ENCODE data around the gene CSF1R. TPM values are rescaled to one million over a fixed set of nuclear protein-coding genes. Genes with fewer than 3 reads are reported as not detected.

CSF1R gene
- total RNA-seq, 2 experiments from 2014 or later = 0.25 TPM; not detected in 1

DNA sequence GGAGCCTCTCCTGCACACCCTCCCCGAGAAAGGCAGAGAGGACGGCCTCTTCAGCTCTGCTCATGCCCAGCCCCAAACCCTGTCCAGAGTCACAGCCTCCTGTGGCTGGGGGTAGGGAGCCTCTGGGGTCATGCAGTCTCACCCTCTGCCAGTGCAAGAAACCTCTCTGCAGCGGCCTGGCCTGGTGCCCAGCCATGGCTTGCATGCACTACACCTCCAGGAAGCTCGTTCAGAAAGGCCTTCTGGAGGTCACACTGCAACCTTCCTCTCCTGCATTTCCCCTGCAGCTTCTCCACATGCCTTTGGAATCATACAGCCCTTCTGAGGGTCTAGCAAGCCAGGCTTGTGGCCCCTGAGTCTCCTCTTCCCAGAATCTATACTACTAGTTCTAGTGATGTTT is 17.9 kb downstream of the CSF1R start:
- Mint-ChIP-seq H3K27me3 (peaks cover under 1% of the 10 kb centered on the region), H3K4me3 (no peak overlapping the region), H3K9me3 (no peaks in the 10 kb centered on the region), H3K36me3 (ENCODE audit: low read depth) (peaks cover 2% of the 10 kb centered on the region), H3K27ac (peak overlapping the region; percentile 31), H3K4me1 (peaks cover 31% of the 10 kb centered on the region)
- POLR2A ChIA-PET = no interaction called here
- no peak for DNase-seq
- CTCF ChIA-PET = interaction anchor here (1.0 kb wide), 1 partner anchor 275 kb away, joined by 3 read pairs; no protein-coding TSS in a partner anchor

DNA sequence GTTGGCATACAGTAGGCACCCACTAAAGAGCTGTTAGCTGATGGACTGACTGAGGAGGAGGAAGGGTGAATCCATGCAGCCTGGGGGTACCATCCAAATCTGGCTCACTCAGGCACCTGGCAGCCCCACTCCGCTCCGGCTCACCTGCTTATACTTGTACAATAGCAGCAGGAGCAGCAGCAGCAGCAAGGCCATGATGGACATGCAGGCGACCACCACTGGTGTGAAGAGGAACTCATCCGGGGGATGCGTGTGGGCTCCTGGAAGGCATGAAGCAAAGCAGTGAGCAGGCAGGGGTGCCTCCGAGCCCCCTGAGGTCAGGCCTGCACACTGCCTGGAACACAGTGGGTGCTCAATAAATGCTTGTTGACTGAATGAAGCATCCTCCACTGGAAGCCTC is 18.3 kb downstream of the CSF1R start:
- ChIA-PET CTCF (interaction anchor here (1.0 kb wide), 1 partner anchor 274 kb away, joined by 3 read pairs; no protein-coding TSS in a partner anchor), POLR2A (no interaction called here)
- DNase-seq = no peak
- no peak overlapping the region for H3K27ac Mint-ChIP-seq
- H3K9me3 Mint-ChIP-seq = no peaks in the 10 kb centered on the region
- no peak overlapping the region for H3K4me3 Mint-ChIP-seq
- peaks cover 31% of the 10 kb centered on the region for H3K4me1 Mint-ChIP-seq
- peaks cover 2% of the 10 kb centered on the region for H3K36me3 Mint-ChIP-seq (ENCODE audit: low read depth)
- peaks cover 3% of the 10 kb centered on the region for H3K27me3 Mint-ChIP-seq

DNA sequence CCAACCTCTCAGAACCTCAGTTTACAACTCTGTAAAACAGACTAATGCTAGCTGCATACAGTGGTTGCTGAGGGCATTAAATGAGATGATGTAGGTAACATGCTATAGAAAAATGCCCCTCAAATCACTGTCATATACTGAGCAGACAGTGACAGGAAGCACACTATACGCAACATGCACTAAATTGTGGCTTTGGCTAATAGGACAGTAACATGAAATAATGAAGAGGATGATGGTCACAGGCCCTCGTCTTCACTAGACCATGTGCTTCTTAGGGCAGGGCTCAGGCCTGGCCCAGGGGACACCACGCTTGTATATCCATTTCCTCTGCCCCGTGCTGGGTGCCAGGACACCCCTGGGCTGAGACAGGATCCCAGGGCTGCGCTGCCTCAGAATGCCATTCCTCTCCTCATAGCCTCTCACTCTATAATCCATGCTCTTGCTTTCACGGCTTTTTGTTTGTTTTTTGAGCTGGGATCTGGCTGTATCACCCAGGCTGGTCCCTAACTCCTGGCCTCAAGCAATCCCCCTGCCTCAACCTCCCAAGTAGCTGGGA is 18.9 kb downstream of the CSF1R start:
- Mint-ChIP-seq H3K36me3 (ENCODE audit: low read depth) (peaks cover 2% of the 10 kb centered on the region), H3K9me3 (no peaks in the 10 kb centered on the region), H3K27ac (peak overlapping the region; percentile 68), H3K4me1 (peaks cover 31% of the 10 kb centered on the region), H3K4me3 (no peak overlapping the region), H3K27me3 (peaks cover 3% of the 10 kb centered on the region)
- no peak for DNase-seq
- CTCF ChIA-PET = interaction anchor here (0.5 to 1.0 kb wide), 2 partner anchors 17 to 274 kb away, joined by 3 read pairs; no protein-coding TSS in a partner anchor
- POLR2A ChIA-PET = interaction anchor here (0.7 to 0.9 kb wide), 2 partner anchors 36 to 92 kb away, joined by 3 to 4 read pairs; no protein-coding TSS in a partner anchor

DNA sequence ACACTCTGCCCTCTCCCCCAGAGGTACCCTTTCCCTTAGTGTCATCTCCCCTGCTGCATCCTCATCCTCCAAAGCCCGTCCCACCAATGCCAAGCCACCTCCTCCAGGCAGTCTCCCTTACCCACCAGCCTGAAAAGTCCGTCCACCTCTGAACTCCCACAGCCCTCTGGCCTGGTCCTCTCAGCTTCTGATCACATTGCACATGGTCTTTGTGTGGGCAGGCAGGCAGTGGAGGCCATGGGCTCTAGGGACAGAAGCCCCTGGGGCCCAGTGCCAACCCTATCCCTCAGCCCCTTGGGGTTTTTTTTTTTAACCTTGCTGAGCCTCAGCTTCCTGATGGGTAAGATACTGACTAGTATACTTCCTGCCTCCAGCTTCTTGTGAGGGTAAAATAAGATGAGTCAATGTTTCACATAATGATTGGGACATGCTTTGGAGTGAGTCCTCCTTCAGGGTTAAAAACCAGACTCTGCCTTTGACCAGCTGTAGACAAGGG is 19.4 kb downstream of the CSF1R start:
- CTCF ChIA-PET = no interaction called here

DNA sequence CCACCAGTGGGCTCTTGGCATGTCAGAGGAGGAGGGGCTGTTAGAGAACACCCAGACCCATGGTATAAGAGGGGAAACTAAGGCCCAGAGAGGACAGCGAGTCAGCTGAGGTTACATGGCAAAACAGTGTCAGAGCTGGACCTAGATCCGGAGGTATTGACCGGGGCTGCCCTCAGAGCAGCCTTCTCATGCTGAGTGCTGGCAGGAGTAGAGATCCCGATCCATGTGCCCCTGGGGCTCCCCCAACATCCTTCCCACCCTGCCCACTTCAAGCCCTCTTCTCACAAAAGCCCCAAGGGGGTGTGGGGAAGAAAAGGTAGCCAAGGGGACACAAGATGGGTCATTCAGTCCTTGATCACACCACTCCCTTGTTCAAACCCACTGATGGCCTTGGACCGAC is 19.9 kb downstream of the CSF1R start:
- Mint-ChIP-seq H3K4me3 (no peak overlapping the region), H3K9me3 (no peaks in the 10 kb centered on the region), H3K27ac (no peak overlapping the region)

More for the DNA sequence above, 19.4 kb downstream of the CSF1R start:
- H3K27ac Mint-ChIP-seq = peak overlapping the region; percentile 68
- no peaks in the 10 kb centered on the region for H3K9me3 Mint-ChIP-seq
- peaks cover 3% of the 10 kb centered on the region for H3K27me3 Mint-ChIP-seq
- peak overlapping the region; percentile 17 for H3K4me3 Mint-ChIP-seq
- POLR2A ChIA-PET = interaction anchor here (0.6 to 0.9 kb wide), 3 partner anchors 36 to 93 kb away, joined by 3 to 4 read pairs (median 3); partner anchors contain the start of gene HMGXB3
- peaks cover 2% of the 10 kb centered on the region for H3K36me3 Mint-ChIP-seq (ENCODE audit: low read depth)
- H3K4me1 Mint-ChIP-seq = peaks cover 31% of the 10 kb centered on the region
- DNase-seq = no peak

DNA sequence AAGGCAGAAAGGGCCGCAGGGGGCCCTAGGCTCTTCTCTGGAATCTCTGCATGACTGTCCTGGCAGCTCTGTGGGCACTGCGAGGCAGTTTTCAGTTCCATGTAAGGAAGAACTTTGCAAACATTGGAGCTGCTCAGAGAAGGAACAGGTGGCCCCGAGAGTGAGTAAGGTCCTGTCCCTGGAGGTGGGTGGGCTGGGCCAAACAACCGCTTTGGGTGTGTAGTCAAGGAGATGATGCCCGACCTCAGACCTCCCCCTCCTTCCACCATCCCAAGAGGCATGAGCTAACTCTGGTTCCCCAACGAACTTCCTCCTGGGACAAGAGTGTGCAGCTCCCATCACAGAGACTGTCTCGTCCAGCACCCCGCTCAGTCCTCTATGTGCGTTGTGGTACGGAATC is 20.5 kb downstream of the CSF1R start:
- CTCF ChIA-PET = interaction anchor here (1.3 kb wide), 1 partner anchor 44 kb away, joined by 3 read pairs; no protein-coding TSS in a partner anchor
- POLR2A ChIA-PET = no interaction called here
- DNase-seq = no peak
- no peaks in the 10 kb centered on the region for H3K9me3 Mint-ChIP-seq
- H3K27me3 Mint-ChIP-seq = peaks cover 3% of the 10 kb centered on the region
- H3K27ac Mint-ChIP-seq = no peak overlapping the region
- H3K36me3 Mint-ChIP-seq (ENCODE audit: low read depth) = peaks cover 2% of the 10 kb centered on the region
- no peak overlapping the region for H3K4me3 Mint-ChIP-seq
- H3K4me1 Mint-ChIP-seq = peaks cover 31% of the 10 kb centered on the region

More for the DNA sequence above, 19.9 kb downstream of the CSF1R start:
- Mint-ChIP-seq H3K27me3 (peaks cover 3% of the 10 kb centered on the region), H3K36me3 (ENCODE audit: low read depth) (peaks cover 2% of the 10 kb centered on the region), H3K4me1 (peaks cover 31% of the 10 kb centered on the region)
- no peak for DNase-seq
- CTCF ChIA-PET = no interaction called here
- POLR2A ChIA-PET = interaction anchor here (0.6 to 0.9 kb wide), 2 partner anchors 65 to 93 kb away, joined by 3 to 4 read pairs; partner anchors contain the start of gene HMGXB3

DNA sequence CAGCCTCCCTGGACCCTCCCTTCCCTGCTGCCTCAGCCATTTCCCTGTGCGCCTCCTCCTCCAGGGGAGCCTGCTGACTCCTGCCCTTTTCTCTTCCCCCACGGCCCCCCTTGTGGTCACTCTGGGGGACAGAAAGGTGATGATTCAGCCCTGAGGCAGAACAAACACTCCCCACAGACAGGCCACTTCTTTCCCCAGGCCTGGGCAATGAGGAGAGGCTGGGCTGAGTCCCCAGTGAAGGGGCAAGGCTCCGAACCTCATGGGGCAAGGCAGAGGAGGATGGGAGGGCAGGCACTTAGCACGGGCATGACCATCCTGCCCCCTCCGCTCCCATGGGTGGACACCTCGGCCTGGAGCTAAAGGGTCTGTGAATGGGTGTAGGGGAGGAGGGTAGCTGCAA is 21.0 kb downstream of the CSF1R start:
- H3K27ac Mint-ChIP-seq = no peak overlapping the region
- peaks cover 3% of the 10 kb centered on the region for H3K27me3 Mint-ChIP-seq
- POLR2A ChIA-PET = no interaction called here
- peaks cover 31% of the 10 kb centered on the region for H3K4me1 Mint-ChIP-seq
- H3K9me3 Mint-ChIP-seq = no peaks in the 10 kb centered on the region
- peaks cover 2% of the 10 kb centered on the region for H3K36me3 Mint-ChIP-seq (ENCODE audit: low read depth)
- no peak overlapping the region for H3K4me3 Mint-ChIP-seq
- no peak for DNase-seq
- CTCF ChIA-PET = interaction anchor here (1.3 kb wide), 1 partner anchor 44 kb away, joined by 3 read pairs; no protein-coding TSS in a partner anchor

DNA sequence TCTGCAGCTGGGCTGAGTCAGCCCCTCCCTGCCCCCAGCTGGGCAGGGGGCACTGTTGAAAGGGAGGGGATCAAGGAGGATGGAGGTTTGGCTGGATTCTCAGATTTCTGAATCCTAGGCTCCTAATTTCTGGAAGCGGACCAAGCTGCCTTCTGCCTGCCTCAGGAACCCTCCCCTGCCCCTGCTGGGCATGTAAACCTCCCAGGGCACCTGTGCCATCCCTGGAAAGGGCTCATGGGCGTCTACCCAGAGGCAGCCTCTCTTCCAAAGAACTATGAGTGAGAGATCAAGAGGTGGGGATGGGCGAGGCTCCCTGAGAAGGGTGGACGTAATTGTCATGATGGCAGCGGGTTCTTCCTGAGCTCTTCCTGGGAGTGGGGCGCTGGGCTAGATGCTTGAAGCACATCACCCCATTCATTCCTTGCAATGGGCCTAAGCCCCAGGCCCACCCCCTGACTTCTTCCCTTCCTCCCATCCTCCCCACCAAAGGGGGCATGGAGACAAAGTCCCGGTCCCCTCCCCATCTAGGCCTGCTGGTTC is 21.6 kb downstream of the CSF1R start:
- DNase-seq = no peak
- H3K27ac Mint-ChIP-seq = no peak overlapping the region
- peaks cover 31% of the 10 kb centered on the region for H3K4me1 Mint-ChIP-seq
- peaks cover 2% of the 10 kb centered on the region for H3K36me3 Mint-ChIP-seq (ENCODE audit: low read depth)
- H3K4me3 Mint-ChIP-seq = no peak overlapping the region
- POLR2A ChIA-PET = interaction anchor here (0.9 kb wide), 1 partner anchor 11 kb away, joined by 4 read pairs; no protein-coding TSS in a partner anchor
- peaks cover 3% of the 10 kb centered on the region for H3K27me3 Mint-ChIP-seq
- CTCF ChIA-PET = interaction anchor here (1.3 kb wide), 1 partner anchor 45 kb away, joined by 3 read pairs; no protein-coding TSS in a partner anchor
- no peaks in the 10 kb centered on the region for H3K9me3 Mint-ChIP-seq

DNA sequence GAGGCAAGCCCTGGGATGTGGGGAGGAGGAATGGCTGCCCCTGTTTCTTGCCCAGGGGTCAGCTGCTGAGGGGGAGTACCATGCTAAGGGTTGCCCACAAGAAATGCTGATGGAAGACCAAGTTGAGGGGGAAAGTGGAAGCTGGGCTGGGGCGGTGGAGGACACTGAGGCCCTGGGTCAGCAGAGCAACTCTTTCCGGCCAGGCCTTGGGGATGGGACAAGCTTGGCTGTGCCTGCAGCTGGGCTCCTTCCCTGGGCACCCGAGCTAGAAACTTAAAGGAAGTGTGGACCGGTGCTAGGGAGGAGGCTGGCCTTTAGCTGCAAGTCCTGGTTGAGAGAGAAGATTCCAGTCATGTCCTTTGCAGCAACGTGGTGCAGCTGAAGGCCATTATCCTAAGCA is 22.7 kb downstream of the CSF1R start:
- CTCF ChIA-PET = interaction anchor here (0.8 kb wide), 1 partner anchor 63 kb away, joined by 3 read pairs; the partner anchor contains the start of genes HMGXB3 and TIGD6
- H3K36me3 Mint-ChIP-seq (ENCODE audit: low read depth) = peaks cover 2% of the 10 kb centered on the region

DNA sequence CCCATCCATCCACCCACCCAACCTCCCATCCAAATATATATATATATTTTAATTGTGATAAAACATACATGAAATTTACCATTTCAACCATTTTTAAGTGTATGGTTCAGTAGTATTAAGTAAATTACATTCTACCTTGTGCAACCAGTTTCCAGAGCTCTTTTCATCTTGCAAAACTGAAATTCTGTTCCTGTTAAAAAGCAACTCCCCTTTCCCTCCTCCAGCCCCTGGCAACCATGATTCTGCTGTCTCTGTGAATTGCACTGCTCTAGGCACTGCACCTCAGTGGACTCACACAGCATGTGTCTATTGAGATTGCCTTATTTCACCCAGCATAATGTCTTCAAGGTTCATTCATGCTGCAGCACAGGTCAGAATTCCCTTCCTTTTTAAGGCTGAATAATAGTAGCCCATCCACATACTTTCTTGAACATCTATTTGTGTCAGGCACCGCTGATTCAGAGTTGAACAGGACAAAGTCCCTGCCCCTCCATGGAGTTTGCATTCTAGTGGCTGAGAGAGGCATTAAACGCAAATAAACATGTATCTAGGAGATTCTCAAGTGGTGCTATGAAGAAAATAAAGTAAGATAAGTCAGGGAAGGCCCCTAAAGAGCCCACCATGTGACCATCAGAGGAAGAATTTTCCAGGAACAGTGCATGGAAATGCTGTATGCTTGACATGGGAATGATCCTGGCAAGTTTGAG is 24.0 kb downstream of the CSF1R start:
- H3K36me3 Mint-ChIP-seq (ENCODE audit: low read depth) = peaks cover 2% of the 10 kb centered on the region
- no peak for DNase-seq
- H3K27ac Mint-ChIP-seq = no peak overlapping the region
- peaks cover 29% of the 10 kb centered on the region for H3K4me1 Mint-ChIP-seq
- CTCF ChIA-PET = no interaction called here
- POLR2A ChIA-PET = no interaction called here
- H3K27me3 Mint-ChIP-seq = peaks cover 3% of the 10 kb centered on the region
- no peaks in the 10 kb centered on the region for H3K9me3 Mint-ChIP-seq
- H3K4me3 Mint-ChIP-seq = no peak overlapping the region

More for the DNA sequence above, 22.7 kb downstream of the CSF1R start:
- peaks cover 35% of the 10 kb centered on the region for H3K4me1 Mint-ChIP-seq
- peaks cover 3% of the 10 kb centered on the region for H3K27me3 Mint-ChIP-seq
- no peak overlapping the region for H3K27ac Mint-ChIP-seq
- H3K9me3 Mint-ChIP-seq = no peaks in the 10 kb centered on the region
- no peak overlapping the region for H3K4me3 Mint-ChIP-seq
- POLR2A ChIA-PET = interaction anchor here (0.9 kb wide), 1 partner anchor 10 kb away, joined by 4 read pairs; no protein-coding TSS in a partner anchor
- DNase-seq = no peak

DNA sequence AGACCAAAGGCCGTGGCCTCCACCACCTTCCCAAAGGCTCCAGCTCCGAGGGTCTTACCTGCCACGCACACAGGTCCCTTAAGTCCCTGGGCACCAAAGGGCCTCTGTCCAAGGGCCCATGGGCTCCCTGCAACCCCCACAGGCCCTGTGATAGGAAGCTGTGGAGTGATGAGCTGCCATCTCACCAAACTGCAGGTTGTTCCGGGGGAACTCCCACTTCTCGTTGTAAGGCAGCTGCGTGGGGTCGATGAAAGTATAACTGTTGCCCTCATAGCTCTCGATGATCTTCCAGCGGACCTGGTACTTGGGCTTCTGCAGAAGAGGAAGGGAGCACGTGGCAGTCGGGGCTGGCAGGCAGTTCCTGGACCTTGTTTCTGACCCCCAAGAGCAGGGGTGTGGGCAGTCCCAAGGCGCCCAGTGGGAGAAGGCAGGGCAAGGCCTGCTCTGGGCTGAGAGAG is 24.8 kb downstream of the CSF1R start:
- ChIA-PET POLR2A (no interaction called here), CTCF (no interaction called here)
- Mint-ChIP-seq H3K4me1 (peaks cover 21% of the 10 kb centered on the region), H3K4me3 (no peak overlapping the region), H3K36me3 (ENCODE audit: low read depth) (no peaks in the 10 kb centered on the region), H3K27me3 (peaks cover 3% of the 10 kb centered on the region), H3K27ac (no peak overlapping the region), H3K9me3 (no peaks in the 10 kb centered on the region)
- no peak for DNase-seq

DNA sequence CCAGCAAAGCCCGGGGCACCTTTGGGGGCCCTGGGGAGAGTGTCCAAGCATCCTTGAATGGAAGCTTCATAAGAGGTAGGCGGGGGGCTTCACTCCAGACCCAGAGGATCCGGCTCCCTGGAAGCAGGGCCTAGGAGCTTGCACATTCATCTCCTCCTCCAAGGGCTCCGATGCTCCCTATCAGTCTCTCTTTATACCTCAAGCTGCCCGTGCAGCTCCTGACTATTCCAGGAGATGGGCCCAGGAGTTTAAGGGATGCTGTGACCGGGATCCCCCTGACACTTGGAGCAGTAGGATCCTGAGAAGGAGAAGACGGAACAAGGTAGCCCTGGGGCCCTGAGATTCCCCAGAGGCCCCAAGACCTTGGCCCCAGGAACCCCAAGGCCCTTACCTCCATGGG is 25.9 kb downstream of the CSF1R start:
- DNase-seq = no peak

DNA sequence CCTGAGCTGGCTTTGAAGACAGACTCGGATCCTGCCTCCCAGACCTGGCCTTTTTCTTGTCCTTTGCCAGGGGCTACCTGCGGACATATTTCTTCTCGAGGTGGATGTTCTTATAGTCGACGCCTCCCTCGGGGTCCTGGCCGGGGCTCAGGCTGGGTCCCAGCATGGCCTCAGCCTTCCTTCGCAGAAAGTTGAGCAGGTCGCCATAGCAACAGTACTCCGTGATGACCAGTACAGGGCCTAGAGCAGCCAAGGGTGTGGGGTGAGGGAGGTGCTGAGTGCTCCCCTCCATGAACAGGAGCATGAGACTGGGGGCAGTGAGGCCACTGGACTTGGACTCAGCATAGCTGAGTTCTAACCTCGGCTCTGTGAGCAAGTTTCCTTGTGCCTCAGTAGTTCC is 26.7 kb downstream of the CSF1R start:
- H3K4me1 Mint-ChIP-seq = peaks cover 12% of the 10 kb centered on the region
- DNase-seq = no peak
- ChIA-PET POLR2A (interaction anchor here (1.9 kb wide), 1 partner anchor 12 kb away, joined by 8 read pairs; no protein-coding TSS in a partner anchor), CTCF (no interaction called here)
- H3K4me3 Mint-ChIP-seq = no peak overlapping the region
- no peaks in the 10 kb centered on the region for H3K9me3 Mint-ChIP-seq
- H3K36me3 Mint-ChIP-seq (ENCODE audit: low read depth) = peaks cover 4% of the 10 kb centered on the region
- no peak overlapping the region for H3K27ac Mint-ChIP-seq
- peaks cover 3% of the 10 kb centered on the region for H3K27me3 Mint-ChIP-seq

More for the DNA sequence above, 25.9 kb downstream of the CSF1R start:
- H3K4me1 Mint-ChIP-seq = peaks cover 14% of the 10 kb centered on the region
- H3K9me3 Mint-ChIP-seq = no peaks in the 10 kb centered on the region
- H3K4me3 Mint-ChIP-seq = no peak overlapping the region
- H3K27ac Mint-ChIP-seq = no peak overlapping the region
- peaks cover 1% of the 10 kb centered on the region for H3K36me3 Mint-ChIP-seq (ENCODE audit: low read depth)
- ChIA-PET POLR2A (interaction anchor here (1.9 kb wide), 1 partner anchor 13 kb away, joined by 8 read pairs; no protein-coding TSS in a partner anchor), CTCF (no interaction called here)
- H3K27me3 Mint-ChIP-seq = peaks cover 3% of the 10 kb centered on the region
